BJ (cell line): ENCODE results near the gene OR11H6. TPM values are rescaled to one million over a fixed set of nuclear protein-coding genes. Genes with fewer than 3 reads are reported as not detected.
"Not testable (repeated sequence)": the region's sequence is repeated elsewhere in the genome, so short reads cannot be mapped to it uniquely, and the experiment has no call there.

Experiments used
- CTCF ChIA-PET: fragments of 350-600 bp; formaldehyde crosslinking; extraction: SDS; loops from one replicate; lab custom pipeline; 2021; ENCODE audit warnings: antibody characterized with exemption, inconsistent platforms; lab: Yijun Ruan, JAX
- POLR2A ChIA-PET: fragments of 300-600 bp; sonication (Branson Sonifier 250); formaldehyde crosslinking; extraction: SDS; loops from one replicate; lab custom pipeline; 2021; ENCODE audit warnings: antibody characterized with exemption; lab: Charles Lee
- DNase-seq: peaks from one replicate; pipeline ENCODE4 v3.0.0-alpha.2; 2011; ENCODE audit warnings: low read depth
- H3K27me3 ChIP-seq: 2 replicates; pipeline ENCODE4 v1.6.0; 2011; ENCODE audit warnings: low read length; ENCODE audit not compliant: control insufficient read depth, insufficient read depth
- H3K36me3 ChIP-seq: 2 replicates; pipeline ENCODE4 v1.5.1; 2011; ENCODE audit warnings: low read length; ENCODE audit not compliant: control insufficient read depth, insufficient read depth
- H3K4me3 ChIP-seq: 2 replicates; pipeline ENCODE4 v1.5.1; 2011; ENCODE audit warnings: low read depth, mild to moderate bottlenecking, control low read depth, low read length
- CTCF ChIP-seq: IDR thresholded peaks from 2 replicates; pipeline ENCODE4 v1.5.1; 2011; ENCODE audit warnings: low read depth, mild to moderate bottlenecking, control low read depth, inconsistent platforms, low read length, moderate library complexity; ENCODE audit not compliant: insufficient read depth
- polyA plus RNA-seq: library from polyadenylated mRNA; depleted of rRNA; stranded (reverse); fragments of >200 nt; gene quantifications from 2 replicates; pipeline ENCODE4 v1.2.3, GENCODE V29; 2011

The OR11H6 gene
- polyA plus RNA-seq, 1 experiment, result not detected

- TF ChIP-seq CTCF, result no peak
- DNase-seq, result no peak
- POLR2A ChIA-PET, result no interaction called here
- CTCF ChIA-PET, result no interaction called here
- H3K36me3 ChIP-seq, result no peaks in the 10 kb centered on the region
- H3K4me3 ChIP-seq, result no peak overlapping the region
- H3K27me3 ChIP-seq, result no peaks in the 10 kb centered on the region
Observed at GRCh38 chr14:20194101-20194500, 29.4 kb upstream of the OR11H6 start.

GRCh38 chr14:20195170-20195569 is 28.3 kb upstream of the OR11H6 start:
- DNase-seq, H3K4me3 ChIP-seq, POLR2A ChIA-PET, CTCF ChIA-PET, H3K36me3 ChIP-seq, H3K27me3 ChIP-seq: not testable (repeated sequence)

GRCh38 chr14:20195911-20196310 is 27.6 kb upstream of the OR11H6 start:
- DNase-seq, result no peak
- TF ChIP-seq CTCF, result no peak
- Histone ChIP-seq H3K27me3 (no peaks in the 10 kb centered on the region), H3K36me3 (no peaks in the 10 kb centered on the region), H3K4me3 (no peak overlapping the region)
- POLR2A ChIA-PET, result no interaction called here
- CTCF ChIA-PET, result no interaction called here

GRCh38 chr14:20197459-20197858 is 26.1 kb upstream of the OR11H6 start:
- no peak for TF ChIP-seq CTCF
- ChIA-PET CTCF (no interaction called here), POLR2A (no interaction called here)
- Histone ChIP-seq H3K27me3 (no peaks in the 10 kb centered on the region), H3K36me3 (no peaks in the 10 kb centered on the region), H3K4me3 (no peak overlapping the region)
- no peak for DNase-seq

DNA sequence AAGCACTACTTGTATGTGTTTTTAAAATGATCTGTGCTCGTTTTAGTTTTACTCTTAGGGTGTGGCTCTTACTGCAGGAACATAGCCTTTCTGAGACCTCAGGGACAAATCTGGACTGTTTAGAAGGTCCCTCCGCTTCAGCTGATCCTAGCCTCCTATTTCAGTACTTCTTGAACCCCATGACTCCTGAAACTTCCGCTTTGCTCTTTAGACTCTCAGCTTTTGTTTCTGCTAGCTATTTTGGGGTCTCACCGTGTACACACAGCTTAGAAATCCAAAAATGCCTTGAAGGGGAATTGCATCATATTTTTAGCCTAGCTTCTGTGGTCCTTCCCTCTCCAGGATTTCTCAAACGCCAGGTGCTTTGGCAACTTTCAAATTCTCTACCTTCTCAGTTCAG is 24.5 kb upstream of the OR11H6 start:
- TF ChIP-seq CTCF, result no peak
- DNase-seq, result no peak
- Histone ChIP-seq H3K36me3 (no peaks in the 10 kb centered on the region), H3K27me3 (no peaks in the 10 kb centered on the region), H3K4me3 (no peak overlapping the region)
- CTCF ChIA-PET, result no interaction called here
- POLR2A ChIA-PET, result no interaction called here

DNA sequence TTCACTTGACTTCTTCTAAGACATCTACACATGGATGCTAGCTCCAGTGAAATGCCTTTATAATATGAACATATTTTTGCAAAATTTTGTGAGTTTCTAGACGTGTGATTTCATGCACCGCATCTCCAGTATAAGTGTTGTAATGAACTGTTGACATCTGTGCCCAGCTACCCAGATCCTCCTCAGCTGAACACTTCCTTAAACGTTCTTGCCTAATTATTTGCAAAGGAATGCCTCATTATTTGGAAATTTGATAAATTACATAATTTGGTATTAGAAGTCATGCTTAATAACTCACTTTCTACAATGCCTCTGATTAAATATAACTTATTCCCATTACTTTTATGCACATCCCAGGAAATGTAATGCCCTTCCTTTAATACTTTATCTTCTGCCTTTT is 18.8 kb upstream of the OR11H6 start:
- DNase-seq, result no peak
- ChIA-PET CTCF (no interaction called here), POLR2A (no interaction called here)
- TF ChIP-seq CTCF, result no peak
- Histone ChIP-seq H3K27me3 (no peaks in the 10 kb centered on the region), H3K4me3 (no peak overlapping the region), H3K36me3 (no peaks in the 10 kb centered on the region)
